ENCODE results near the gene GLB1L2. TPM values are rescaled to one million over a fixed set of nuclear protein-coding genes. Genes with fewer than 3 reads are reported as not detected.

GLB1L2 gene
- polyA plus RNA-seq, 4 donors, result 1.4 to 9.6 (median 4.2) TPM

DNA sequence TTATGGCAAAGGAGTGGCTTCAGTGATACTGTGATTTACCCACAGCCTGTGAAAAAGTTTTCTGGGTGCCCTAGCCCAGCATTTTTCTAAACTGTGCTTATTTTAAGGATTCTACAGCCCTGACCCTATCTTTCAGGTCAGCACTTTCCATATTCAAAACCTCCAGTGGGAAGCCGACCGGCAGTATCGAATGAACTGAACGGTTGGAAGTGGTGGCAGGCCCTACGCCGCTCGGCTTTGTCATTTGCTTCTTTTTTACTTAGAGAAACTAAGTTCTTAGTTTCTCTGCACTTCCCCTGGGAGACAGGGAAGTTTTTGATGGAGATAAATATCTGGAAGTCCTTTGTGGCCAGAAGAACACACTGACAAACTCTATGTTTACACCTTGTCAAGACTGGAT, 994 bp downstream of the GLB1L2 start:
- Histone ChIP-seq H3K27me3 (ENCODE audit: control insufficient read depth in 3 of 3, insufficient read depth in 3 of 3, low read length in 3 of 3) (peaks cover 0 to 11% (median 3%) of the 10 kb centered on the region in 3 donors), H3K36me3 (ENCODE audit: control insufficient read depth in 3 of 3, insufficient read depth in 2 of 3, low read depth in 1 of 3, low read length in 3 of 3) (no peaks in the 10 kb centered on the region), H3K4me1 (ENCODE audit: control insufficient read depth in 3 of 3, insufficient read depth in 2 of 3, low read depth in 1 of 3, low read length in 2 of 3) (peaks cover 0 to 6% (median 0%) of the 10 kb centered on the region in 3 donors), H3K9me3 (ENCODE audit: control insufficient read depth in 2 of 2, insufficient read depth in 1 of 2, low read depth in 1 of 2, low read length in 1 of 2) (no peaks in the 10 kb centered on the region), H3K27ac (ENCODE audit: low read depth in 1 of 3, low read length in 2 of 3) (no peak overlapping the region), H3K4me3 (ENCODE audit: low read depth in 1 of 3, low read length in 3 of 3) (peak overlapping the region in 1 of 3 donors; percentile 60)
- DNase-seq (no peak), FAIRE-seq (no peak)
- WGBS, 3 donors, result 74 to 93% (median 80%) methylated on average over 7 of the region's 7 CpGs

DNA sequence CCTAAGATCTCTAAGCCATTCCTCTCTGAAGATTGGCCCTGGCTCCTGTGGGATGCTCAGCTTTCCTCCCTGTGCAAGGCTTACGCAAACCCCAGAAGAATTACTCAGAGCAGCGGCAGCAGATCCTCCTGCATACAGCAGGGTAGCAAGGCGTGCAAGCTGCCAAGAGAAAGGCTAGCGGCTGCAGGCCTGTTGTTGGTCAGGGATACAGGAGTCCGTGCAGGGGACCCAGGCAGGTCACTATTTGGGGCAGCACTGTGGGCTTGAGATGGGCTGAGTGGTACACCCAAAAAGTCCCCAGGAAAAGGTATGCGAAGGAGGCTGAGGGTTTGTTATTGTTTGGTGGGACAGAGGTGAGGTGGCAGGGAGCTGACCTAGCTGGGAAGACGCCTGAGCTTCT, 1.5 kb downstream of the GLB1L2 start:
- Histone ChIP-seq H3K27ac (ENCODE audit: low read depth in 1 of 3, low read length in 2 of 3) (no peak overlapping the region), H3K4me3 (ENCODE audit: low read depth in 1 of 3, low read length in 3 of 3) (no peak overlapping the region), H3K9me3 (ENCODE audit: control insufficient read depth in 2 of 2, insufficient read depth in 1 of 2, low read depth in 1 of 2, low read length in 1 of 2) (no peaks in the 10 kb centered on the region), H3K27me3 (ENCODE audit: control insufficient read depth in 3 of 3, insufficient read depth in 3 of 3, low read length in 3 of 3) (peaks cover 0 to 11% (median 3%) of the 10 kb centered on the region in 3 donors), H3K4me1 (ENCODE audit: control insufficient read depth in 3 of 3, insufficient read depth in 2 of 3, low read depth in 1 of 3, low read length in 2 of 3) (peaks cover 0 to 6% (median 0%) of the 10 kb centered on the region in 3 donors), H3K36me3 (ENCODE audit: control insufficient read depth in 3 of 3, insufficient read depth in 2 of 3, low read depth in 1 of 3, low read length in 3 of 3) (no peaks in the 10 kb centered on the region)
- DNase-seq, result no peak
- 79 to 95% (median 87%) methylated on average over 7 of the region's 7 CpGs for WGBS, 3 donors
- no peak for FAIRE-seq

DNA sequence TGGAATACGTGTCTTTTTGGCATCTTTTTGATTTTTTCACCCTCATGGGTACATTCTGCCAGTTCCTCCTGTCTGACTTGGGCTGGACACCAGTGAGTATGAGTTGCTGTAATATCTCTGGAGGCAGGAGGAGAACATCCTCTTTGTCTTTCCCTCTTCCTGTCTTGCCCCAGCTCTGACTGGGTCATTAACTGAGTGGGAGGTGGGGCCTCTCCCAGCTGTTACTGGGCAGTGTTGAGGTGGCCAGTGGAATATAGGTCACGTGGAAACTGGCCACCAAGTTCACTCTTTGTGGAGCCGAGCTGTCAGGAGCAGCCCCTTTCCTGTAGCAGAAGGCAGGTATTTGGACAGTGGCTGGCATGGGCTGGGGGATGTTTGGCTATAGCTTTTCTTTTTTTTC, 2.2 kb downstream of the GLB1L2 start:
- Histone ChIP-seq H3K4me1 (ENCODE audit: control insufficient read depth in 3 of 3, insufficient read depth in 2 of 3, low read depth in 1 of 3, low read length in 2 of 3) (peaks cover 0 to 6% (median 0%) of the 10 kb centered on the region in 3 donors), H3K27ac (ENCODE audit: low read depth in 1 of 3, low read length in 2 of 3) (no peak overlapping the region), H3K9me3 (ENCODE audit: control insufficient read depth in 2 of 2, insufficient read depth in 1 of 2, low read depth in 1 of 2, low read length in 1 of 2) (no peaks in the 10 kb centered on the region), H3K27me3 (ENCODE audit: control insufficient read depth in 3 of 3, insufficient read depth in 3 of 3, low read length in 3 of 3) (peaks cover 0 to 11% (median 3%) of the 10 kb centered on the region in 3 donors), H3K4me3 (ENCODE audit: low read depth in 1 of 3, low read length in 3 of 3) (no peak overlapping the region), H3K36me3 (ENCODE audit: control insufficient read depth in 3 of 3, insufficient read depth in 2 of 3, low read depth in 1 of 3, low read length in 3 of 3) (no peaks in the 10 kb centered on the region)
- DNase-seq (no peak), FAIRE-seq (no peak)
- WGBS, 3 donors, result 63 to 96% (median 71%) methylated on average over 3 of the region's 3 CpGs

DNA sequence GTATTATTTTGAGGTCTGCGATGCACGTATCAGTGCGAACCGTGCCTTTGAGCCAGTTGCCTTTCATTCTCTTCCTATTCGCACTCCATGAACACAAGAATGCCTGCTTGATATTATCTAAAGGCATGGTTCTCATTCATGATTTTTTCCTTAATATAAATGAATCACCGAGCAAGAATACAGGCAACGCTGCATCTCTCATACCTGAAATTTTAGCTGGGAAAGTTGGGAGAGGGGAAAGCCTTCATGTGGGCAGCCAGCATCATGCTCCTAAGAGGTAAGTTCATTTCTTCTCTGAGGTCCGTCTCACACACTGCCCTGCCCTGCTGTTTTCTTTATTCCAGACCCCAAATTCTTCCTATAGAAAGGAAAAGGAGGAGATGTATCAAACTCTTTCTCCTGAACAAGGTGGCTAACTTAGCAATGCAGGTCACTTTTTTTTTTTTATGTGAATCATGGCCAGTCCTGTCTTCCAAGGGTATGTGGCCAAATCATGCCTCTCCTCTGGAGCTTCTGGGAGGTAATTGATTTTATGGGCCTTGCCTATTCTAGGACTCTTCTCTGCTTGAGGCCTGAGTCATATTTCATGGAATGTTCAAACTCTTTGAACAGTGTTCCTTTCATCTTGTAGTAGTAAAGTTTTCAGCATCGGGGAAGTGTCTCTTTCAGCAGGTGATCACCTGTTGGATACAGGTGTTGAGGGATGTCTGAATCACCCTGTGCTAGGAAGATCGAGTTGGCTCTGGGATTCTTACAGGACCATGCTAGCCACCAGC, 3.2 kb downstream of the GLB1L2 start:
- Histone ChIP-seq H3K4me1 (ENCODE audit: control insufficient read depth in 3 of 3, insufficient read depth in 2 of 3, low read depth in 1 of 3, low read length in 2 of 3) (peaks cover 0 to 6% (median 0%) of the 10 kb centered on the region in 3 donors), H3K27me3 (ENCODE audit: control insufficient read depth in 3 of 3, insufficient read depth in 3 of 3, low read length in 3 of 3) (peaks cover 0 to 11% (median 3%) of the 10 kb centered on the region in 3 donors), H3K9me3 (ENCODE audit: control insufficient read depth in 2 of 2, insufficient read depth in 1 of 2, low read depth in 1 of 2, low read length in 1 of 2) (no peaks in the 10 kb centered on the region), H3K36me3 (ENCODE audit: control insufficient read depth in 3 of 3, insufficient read depth in 2 of 3, low read depth in 1 of 3, low read length in 3 of 3) (no peaks in the 10 kb centered on the region), H3K4me3 (ENCODE audit: low read depth in 1 of 3, low read length in 3 of 3) (no peak overlapping the region), H3K27ac (ENCODE audit: low read depth in 1 of 3, low read length in 2 of 3) (no peak overlapping the region)
- 89 to 91% (median 91%) methylated on average over 10 of the region's 10 CpGs for WGBS, 3 donors
- no peak for DNase-seq
- FAIRE-seq, result no peak

DNA sequence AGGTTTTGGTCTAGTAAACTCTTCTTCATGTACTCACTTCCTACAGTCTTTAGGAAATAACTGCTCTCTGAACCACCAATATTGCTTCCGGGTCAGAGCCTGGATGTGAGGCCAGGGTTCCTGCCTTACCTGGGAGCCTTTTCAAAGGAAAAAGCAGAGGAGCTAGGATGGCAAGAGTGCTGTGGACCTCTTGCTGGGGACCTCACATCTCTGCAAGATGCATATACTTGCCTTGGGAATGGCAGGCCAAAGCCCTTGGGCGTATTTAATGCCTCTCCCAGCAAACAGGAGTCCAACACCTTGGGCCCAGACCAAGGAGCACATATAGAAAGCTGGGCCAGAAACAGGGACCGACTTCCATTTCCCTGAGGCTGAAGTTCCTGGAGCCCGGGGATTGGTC, 5.3 kb downstream of the GLB1L2 start:
- Histone ChIP-seq H3K27me3 (ENCODE audit: control insufficient read depth in 3 of 3, insufficient read depth in 3 of 3, low read length in 3 of 3) (peaks cover 0 to 3% (median 0%) of the 10 kb centered on the region in 3 donors), H3K27ac (ENCODE audit: low read depth in 1 of 3, low read length in 2 of 3) (no peak overlapping the region), H3K4me3 (ENCODE audit: low read depth in 1 of 3, low read length in 3 of 3) (no peak overlapping the region), H3K4me1 (ENCODE audit: control insufficient read depth in 3 of 3, insufficient read depth in 2 of 3, low read depth in 1 of 3, low read length in 2 of 3) (peaks cover 0 to 3% (median 0%) of the 10 kb centered on the region in 3 donors), H3K36me3 (ENCODE audit: control insufficient read depth in 3 of 3, insufficient read depth in 2 of 3, low read depth in 1 of 3, low read length in 3 of 3) (no peaks in the 10 kb centered on the region), H3K9me3 (ENCODE audit: control insufficient read depth in 2 of 2, insufficient read depth in 1 of 2, low read depth in 1 of 2, low read length in 1 of 2) (no peaks in the 10 kb centered on the region)
- FAIRE-seq, result no peak
- 94 to 97% (median 95%) methylated on average over 4 of the region's 4 CpGs for WGBS, 3 donors
- no peak for DNase-seq

DNA sequence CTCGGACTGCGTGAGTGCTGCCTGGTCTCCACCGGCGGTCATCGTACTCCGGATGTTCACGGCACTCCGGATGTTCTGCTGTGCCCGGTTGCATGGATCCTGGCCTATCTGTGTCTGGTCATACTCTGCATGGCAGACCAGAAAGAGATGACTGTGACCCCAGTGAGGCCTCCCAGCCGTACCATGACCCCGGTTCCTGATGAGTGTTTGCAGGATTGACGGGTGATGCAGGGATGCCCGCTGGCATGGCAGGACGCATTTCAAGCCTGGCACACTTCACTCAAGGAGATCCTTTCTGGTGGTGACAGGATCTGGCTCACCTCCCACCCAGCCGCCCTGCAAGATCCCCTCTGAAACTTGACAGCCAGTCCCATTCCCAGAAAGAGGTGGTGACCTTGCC, 6.3 kb downstream of the GLB1L2 start:
- H3K4me3 ChIP-seq (ENCODE audit: low read depth in 1 of 3, low read length in 3 of 3), result no peak overlapping the region
- peaks cover 0 to 3% (median 0%) of the 10 kb centered on the region in 3 donors for H3K27me3 ChIP-seq (ENCODE audit: control insufficient read depth in 3 of 3, insufficient read depth in 3 of 3, low read length in 3 of 3)
- no peaks in the 10 kb centered on the region for H3K36me3 ChIP-seq (ENCODE audit: control insufficient read depth in 3 of 3, insufficient read depth in 2 of 3, low read depth in 1 of 3, low read length in 3 of 3)
- FAIRE-seq (no peak), DNase-seq (no peak)
- WGBS, 3 donors, result 93 to 97% (median 95%) methylated on average over 15 of the region's 15 CpGs
- peaks cover 0 to 3% (median 0%) of the 10 kb centered on the region in 3 donors for H3K4me1 ChIP-seq (ENCODE audit: control insufficient read depth in 3 of 3, insufficient read depth in 2 of 3, low read depth in 1 of 3, low read length in 2 of 3)
- no peak overlapping the region for H3K27ac ChIP-seq (ENCODE audit: low read depth in 1 of 3, low read length in 2 of 3)
- no peaks in the 10 kb centered on the region for H3K9me3 ChIP-seq (ENCODE audit: control insufficient read depth in 2 of 2, insufficient read depth in 1 of 2, low read depth in 1 of 2, low read length in 1 of 2)

DNA sequence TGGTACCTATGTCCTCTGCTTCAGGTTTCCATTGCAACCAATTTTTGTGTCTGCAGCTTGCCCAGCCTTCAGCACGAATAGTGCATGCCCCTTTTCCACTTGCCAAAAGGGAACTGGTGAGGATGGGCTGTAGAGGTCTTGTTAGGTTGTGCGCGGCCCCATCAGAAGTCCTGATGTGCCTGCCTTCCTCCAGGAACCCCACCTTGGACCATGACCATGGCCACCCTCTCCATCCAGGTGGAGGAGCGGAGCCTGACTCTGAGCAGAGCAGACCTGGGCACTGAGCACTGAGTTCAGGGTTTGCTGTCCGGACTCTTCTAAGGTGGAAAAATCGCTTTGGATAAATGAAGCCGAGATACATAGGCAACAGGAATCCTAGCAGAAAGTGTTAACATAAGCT, 6.9 kb downstream of the GLB1L2 start:
- Histone ChIP-seq H3K27me3 (ENCODE audit: control insufficient read depth in 3 of 3, insufficient read depth in 3 of 3, low read length in 3 of 3) (no peaks in the 10 kb centered on the region), H3K9me3 (ENCODE audit: control insufficient read depth in 2 of 2, insufficient read depth in 1 of 2, low read depth in 1 of 2, low read length in 1 of 2) (no peaks in the 10 kb centered on the region), H3K4me3 (ENCODE audit: low read depth in 1 of 3, low read length in 3 of 3) (no peak overlapping the region), H3K27ac (ENCODE audit: low read depth in 1 of 3, low read length in 2 of 3) (no peak overlapping the region), H3K36me3 (ENCODE audit: control insufficient read depth in 3 of 3, insufficient read depth in 2 of 3, low read depth in 1 of 3, low read length in 3 of 3) (no peaks in the 10 kb centered on the region), H3K4me1 (ENCODE audit: control insufficient read depth in 3 of 3, insufficient read depth in 2 of 3, low read depth in 1 of 3, low read length in 2 of 3) (peaks cover 0 to 3% (median 0%) of the 10 kb centered on the region in 3 donors)
- FAIRE-seq (no peak), DNase-seq (no peak)
- 91 to 93% (median 92%) methylated on average over 7 of the region's 7 CpGs for WGBS, 3 donors

DNA sequence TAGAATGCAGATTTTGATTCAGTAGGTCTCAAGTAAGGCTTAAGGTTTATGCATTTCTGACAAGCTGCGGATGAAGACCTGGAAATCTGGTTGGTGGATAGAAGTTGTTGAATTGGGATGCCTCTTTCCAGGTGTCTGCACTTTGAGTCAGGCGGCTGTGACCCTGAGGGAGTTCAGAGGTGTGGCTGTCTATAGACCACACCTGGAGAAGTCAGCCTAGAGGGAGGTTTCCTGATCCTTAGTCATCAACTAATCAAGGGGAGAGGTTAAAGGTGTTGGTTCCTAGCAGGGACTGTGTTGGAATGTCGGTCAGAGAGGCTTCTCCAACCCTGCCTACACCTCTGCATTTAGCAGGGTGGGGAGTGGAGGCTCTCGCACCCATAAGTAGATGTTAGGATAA, 8.0 kb downstream of the GLB1L2 start:
- H3K4me3 ChIP-seq (ENCODE audit: low read depth in 1 of 3, low read length in 3 of 3), result no peak overlapping the region
- H3K27ac ChIP-seq (ENCODE audit: low read depth in 1 of 3, low read length in 2 of 3), result peak overlapping the region in 1 of 3 donors; percentile 51
- DNase-seq, result peak; percentile 41 to 94
- no peaks in the 10 kb centered on the region for H3K9me3 ChIP-seq (ENCODE audit: control insufficient read depth in 2 of 2, insufficient read depth in 1 of 2, low read depth in 1 of 2, low read length in 1 of 2)
- no peak for FAIRE-seq
- WGBS, 3 donors, result 15 to 72% (median 52%) methylated on average over 4 of the region's 4 CpGs
- no peaks in the 10 kb centered on the region for H3K27me3 ChIP-seq (ENCODE audit: control insufficient read depth in 3 of 3, insufficient read depth in 3 of 3, low read length in 3 of 3)
- H3K4me1 ChIP-seq (ENCODE audit: control insufficient read depth in 3 of 3, insufficient read depth in 2 of 3, low read depth in 1 of 3, low read length in 2 of 3), result peaks cover 0 to 3% (median 0%) of the 10 kb centered on the region in 3 donors
- no peaks in the 10 kb centered on the region for H3K36me3 ChIP-seq (ENCODE audit: control insufficient read depth in 3 of 3, insufficient read depth in 2 of 3, low read depth in 1 of 3, low read length in 3 of 3)
